Kidney tubule cell (primary cell): ENCODE data around the gene TNFAIP8.

Experiments
- DNase-seq: peaks from one replicate; pipeline ENCODE4 v3.0.0-alpha.2; 2018; ENCODE audit warnings: low spot score

Gene TNFAIP8

GRCh38 chr5:119367502-119368237 is 11.9 kb downstream of the TNFAIP8 start:
- DNase-seq = peak; percentile 42

GRCh38 chr5:119368238-119368630 is 12.4 kb downstream of the TNFAIP8 start:
- no peak for DNase-seq

- no peak for DNase-seq
These were observed 14.7 kb downstream of the TNFAIP8 start for GRCh38 chr5:119370486-119370885.

GRCh38 chr5:119371146-119371545 is 15.3 kb downstream of the TNFAIP8 start:
- no peak for DNase-seq

GRCh38 chr5:119373449-119373858 is 17.6 kb downstream of the TNFAIP8 start:
- DNase-seq = no peak

GRCh38 chr5:119374901-119375300 is 19.1 kb downstream of the TNFAIP8 start:
- no peak for DNase-seq

GRCh38 chr5:119377066-119377465 is 21.2 kb downstream of the TNFAIP8 start:
- no peak for DNase-seq

GRCh38 chr5:119378075-119378700 is 22.4 kb downstream of the TNFAIP8 start:
- no peak for DNase-seq

- no peak for DNase-seq
These were observed 23.3 kb downstream of the TNFAIP8 start for GRCh38 chr5:119379096-119379495.

- no peak for DNase-seq
These were observed 24.2 kb downstream of the TNFAIP8 start for GRCh38 chr5:119379942-119380547.

GRCh38 chr5:119382169-119382568 is 26.4 kb downstream of the TNFAIP8 start:
- no peak for DNase-seq

GRCh38 chr5:119383008-119383407 is 27.2 kb downstream of the TNFAIP8 start:
- no peak for DNase-seq

- DNase-seq = no peak
These were observed 29.3 kb downstream of the TNFAIP8 start for GRCh38 chr5:119385136-119385535.

- DNase-seq = no peak
These were observed 29.8 kb downstream of the TNFAIP8 start for GRCh38 chr5:119385536-119386128.

GRCh38 chr5:119386596-119387344 is 31.0 kb downstream of the TNFAIP8 start:
- DNase-seq = peak; percentile 62

- DNase-seq = no peak
These were observed 32.3 kb downstream of the TNFAIP8 start for GRCh38 chr5:119387945-119388618.

GRCh38 chr5:119388619-119389190 is 32.9 kb downstream of the TNFAIP8 start:
- DNase-seq = no peak

GRCh38 chr5:119389288-119390030 is 33.6 kb downstream of the TNFAIP8 start:
- peak; percentile 33 for DNase-seq

GRCh38 chr5:119390404-119390803 is 34.6 kb downstream of the TNFAIP8 start:
- no peak for DNase-seq

- no peak for DNase-seq
These were observed 37.4 kb downstream of the TNFAIP8 start for GRCh38 chr5:119393201-119393691.
